Stimulated activated CD4-positive, alpha-beta T cell treated with anti-CD3 and anti-CD28 coated beads, Interleukin-4, amount 100 ng/mL, for 48 hours (primary cell): ENCODE data around the gene ANGEL1.

ENCODE experiments used
- DNase-seq, 2 donors: peaks; one replicate each; pipeline ENCODE4 v3.0.0-alpha.2; 2020; ENCODE audit warnings: low read depth in 2 of 2

The ANGEL1 gene

DNA sequence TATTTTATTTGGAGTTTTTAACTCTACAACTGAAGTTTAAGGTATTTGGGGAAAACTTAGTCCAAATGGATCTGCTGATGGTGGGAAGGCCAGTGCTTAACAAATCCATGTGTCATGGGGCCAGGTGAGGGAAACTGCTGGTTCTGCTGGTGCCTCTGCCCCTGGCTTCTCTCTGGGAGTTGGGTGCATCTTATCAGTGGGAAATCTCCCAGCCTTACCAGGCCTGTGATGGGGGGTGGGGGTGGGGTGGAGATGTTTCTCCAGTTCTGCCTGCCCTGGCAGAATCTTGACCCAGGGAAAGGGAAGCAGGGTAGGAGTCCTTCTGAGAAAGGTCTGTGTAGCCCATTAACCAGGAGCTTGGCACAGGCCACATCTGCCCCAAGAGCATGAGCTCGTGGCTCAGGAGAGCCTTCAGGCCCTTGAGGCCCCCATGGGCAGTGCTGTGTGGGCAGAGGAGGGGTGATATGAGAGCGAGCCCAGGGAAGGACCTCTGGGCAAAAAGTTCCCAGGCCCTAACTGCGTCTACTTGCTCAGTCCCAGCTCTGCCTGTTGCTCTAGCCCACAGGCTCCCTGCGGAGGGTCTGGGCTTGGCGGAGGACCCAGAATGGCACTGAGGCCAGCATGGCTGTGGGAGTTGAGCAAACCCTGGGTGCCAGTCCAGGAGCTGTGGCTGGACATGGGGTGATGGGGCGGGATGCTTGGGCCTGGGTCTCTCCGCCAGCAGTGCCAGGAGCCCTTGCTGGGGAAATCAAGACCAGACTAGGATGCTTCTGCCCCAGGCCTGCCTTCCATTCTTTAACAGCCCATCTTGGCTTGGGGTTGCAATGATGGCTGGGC lies 33.2 kb downstream of the ANGEL1 start:
- DNase-seq: no peak

DNA sequence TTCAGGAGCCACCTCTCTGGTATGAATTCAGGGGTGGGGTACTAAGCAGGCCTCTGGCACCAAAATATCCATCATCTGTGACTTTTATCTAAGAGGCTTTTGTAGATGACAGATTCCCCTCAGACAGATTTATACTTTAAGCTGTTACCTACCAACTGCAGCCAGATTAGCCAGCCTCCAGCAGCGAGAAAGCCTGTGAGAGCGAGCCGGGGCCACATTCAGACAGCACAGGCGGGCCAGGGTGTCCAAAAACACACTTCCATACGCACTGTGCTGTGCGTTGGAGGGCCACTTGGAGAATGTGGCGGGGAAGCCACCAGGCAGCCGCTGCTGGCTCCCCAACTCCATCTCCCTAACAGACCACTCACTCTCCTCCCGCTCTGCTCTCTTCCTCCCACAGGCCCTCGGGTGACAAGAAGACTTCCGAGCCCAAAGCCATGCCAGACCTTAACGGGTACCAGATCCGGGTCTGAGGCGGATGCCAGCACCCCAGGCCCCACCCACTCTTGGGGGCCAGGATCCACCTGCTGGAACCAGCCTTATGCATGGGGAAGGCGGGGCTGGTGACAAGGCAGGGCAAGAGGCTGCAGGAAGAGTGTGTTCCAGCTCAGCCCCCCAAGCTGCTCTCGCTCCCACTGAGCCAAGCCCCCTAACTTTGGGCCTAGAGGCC lies 34.0 kb downstream of the ANGEL1 start:
- no peak for DNase-seq

GRCh38 chr14:76777721-76778120 lies 35.0 kb downstream of the ANGEL1 start:
- no peak for DNase-seq

GRCh38 chr14:76776428-76777251 lies 36.0 kb downstream of the ANGEL1 start:
- DNase-seq: no peak

GRCh38 chr14:76775695-76776427 lies 36.8 kb downstream of the ANGEL1 start:
- DNase-seq: no peak

GRCh38 chr14:76774821-76775694 lies 37.6 kb downstream of the ANGEL1 start:
- DNase-seq: no peak

- DNase-seq: no peak
These were observed 38.5 kb downstream of the ANGEL1 start for GRCh38 chr14:76773956-76774820.

GRCh38 chr14:76773188-76773885 lies 39.3 kb downstream of the ANGEL1 start:
- DNase-seq: no peak

DNA sequence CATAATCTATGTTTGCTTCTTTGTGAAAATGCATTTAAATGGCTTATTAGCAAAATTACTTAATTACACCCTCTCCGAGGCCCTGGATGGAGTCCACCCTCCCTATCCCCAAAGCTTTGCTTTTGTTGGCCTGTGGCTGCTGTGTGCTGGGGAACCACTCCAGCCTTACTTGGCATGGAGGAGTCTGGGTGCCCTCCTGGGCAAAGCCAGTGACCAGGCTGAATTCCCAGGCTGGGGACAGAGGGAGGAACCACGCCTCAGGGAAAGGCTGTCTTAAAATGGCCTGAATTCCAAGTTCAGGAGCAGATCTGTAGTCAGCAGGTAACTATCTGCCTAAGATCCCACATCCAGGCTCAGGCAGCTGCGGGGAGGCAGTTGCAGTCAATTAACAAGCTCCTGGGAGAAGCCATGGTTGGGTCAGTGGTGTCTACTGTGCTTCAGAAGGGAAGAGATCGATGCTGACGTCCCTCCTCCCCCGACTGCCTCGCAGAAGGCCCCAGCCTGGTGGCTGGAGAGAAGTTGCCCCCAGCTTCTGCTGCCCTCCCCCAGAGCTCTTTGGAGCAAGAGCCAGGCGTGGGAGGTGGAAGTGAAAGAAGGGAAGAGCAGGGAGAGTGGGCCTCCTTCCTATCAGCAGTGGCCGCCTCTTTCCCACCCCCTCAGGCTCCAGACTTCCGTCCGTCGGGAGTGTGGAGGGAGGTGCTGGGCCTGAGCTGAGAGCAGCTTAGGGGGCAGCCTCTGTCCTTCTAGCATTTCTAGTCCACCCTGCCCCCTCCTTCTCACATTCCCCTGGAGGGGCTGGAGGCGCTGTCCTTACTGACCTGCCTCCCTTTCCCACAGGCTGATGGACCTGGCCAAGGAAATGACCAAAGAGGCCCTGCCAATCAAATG lies 40.1 kb downstream of the ANGEL1 start:
- no peak for DNase-seq

- no peak for DNase-seq
These were observed 41.2 kb downstream of the ANGEL1 start for GRCh38 chr14:76771437-76771980.

DNA sequence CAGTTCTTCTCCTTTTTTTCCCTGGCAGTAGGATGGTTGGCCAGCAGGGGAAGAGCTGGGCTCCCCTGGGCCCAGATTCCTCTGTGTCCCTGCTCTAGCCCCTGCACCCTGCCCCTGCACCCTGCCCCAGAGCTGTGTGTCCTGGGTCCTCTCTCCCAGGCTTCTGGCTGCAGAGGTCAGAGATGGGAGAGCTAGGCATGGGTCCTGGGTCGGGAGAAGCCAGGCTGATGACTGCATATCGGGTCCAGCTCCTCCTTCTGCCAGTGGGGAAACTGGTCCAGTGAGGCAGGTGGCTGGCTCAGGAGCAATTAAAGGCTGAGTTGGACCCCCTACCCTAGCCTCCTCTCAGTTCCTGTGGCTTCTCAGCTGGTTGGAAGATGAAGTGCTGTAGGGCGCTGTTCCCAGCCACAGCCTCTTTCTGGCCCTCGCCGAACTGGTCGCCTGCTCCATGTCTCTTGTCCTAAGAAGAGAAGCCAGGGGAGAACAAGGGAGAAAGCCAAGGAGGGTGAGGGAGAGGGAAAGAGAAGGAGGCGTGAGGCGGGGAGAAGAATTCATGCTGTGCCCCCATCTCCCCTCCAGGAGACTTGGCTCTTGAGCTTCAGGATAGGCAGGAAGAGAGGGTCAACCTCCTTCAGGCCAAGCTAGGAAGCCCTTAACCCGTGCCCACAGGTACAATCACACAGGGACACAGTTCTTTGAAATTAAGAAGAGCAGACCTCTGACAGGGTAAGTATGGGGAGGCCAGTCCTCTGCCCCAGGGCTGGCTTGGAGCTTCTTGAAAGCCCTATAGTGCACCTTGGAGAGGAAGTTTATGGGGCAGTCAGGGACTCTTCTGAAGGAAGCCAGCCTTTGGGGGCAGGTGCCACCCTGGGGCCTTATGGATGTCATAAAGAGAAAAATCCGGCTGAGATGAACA lies 41.9 kb downstream of the ANGEL1 start:
- no peak for DNase-seq

DNA sequence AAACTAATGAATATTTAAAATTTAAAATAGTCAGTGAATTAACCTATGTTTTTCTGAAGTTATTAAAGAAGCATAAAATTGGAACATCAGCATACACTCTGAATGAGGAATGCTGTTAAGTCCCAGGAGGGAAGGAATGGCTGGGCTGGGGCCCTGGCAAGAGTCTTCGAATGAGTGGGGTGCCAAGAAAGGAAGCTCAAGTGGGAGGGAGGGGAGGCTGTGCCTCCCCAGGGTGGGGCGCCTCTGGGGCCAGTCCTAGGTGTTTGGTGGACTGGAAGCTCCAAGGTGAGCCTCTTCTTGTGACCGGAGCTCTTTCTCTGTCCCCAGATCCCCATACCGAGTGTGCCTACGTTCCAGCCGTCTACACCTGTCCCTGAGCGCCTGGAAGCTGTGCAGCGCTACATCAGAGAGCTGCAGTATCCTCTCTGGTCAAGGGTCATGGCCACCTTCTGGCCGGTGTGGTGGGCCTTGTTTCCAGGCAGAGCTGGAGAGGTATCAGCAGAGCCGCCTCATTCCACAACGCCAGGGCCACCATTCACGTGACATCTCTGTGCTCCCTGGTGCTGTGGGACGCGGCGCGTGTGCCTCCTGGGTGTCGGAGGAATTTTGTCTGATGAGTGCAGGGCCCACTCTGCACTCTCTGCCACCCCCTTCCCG lies 42.9 kb downstream of the ANGEL1 start:
- no peak for DNase-seq

DNA sequence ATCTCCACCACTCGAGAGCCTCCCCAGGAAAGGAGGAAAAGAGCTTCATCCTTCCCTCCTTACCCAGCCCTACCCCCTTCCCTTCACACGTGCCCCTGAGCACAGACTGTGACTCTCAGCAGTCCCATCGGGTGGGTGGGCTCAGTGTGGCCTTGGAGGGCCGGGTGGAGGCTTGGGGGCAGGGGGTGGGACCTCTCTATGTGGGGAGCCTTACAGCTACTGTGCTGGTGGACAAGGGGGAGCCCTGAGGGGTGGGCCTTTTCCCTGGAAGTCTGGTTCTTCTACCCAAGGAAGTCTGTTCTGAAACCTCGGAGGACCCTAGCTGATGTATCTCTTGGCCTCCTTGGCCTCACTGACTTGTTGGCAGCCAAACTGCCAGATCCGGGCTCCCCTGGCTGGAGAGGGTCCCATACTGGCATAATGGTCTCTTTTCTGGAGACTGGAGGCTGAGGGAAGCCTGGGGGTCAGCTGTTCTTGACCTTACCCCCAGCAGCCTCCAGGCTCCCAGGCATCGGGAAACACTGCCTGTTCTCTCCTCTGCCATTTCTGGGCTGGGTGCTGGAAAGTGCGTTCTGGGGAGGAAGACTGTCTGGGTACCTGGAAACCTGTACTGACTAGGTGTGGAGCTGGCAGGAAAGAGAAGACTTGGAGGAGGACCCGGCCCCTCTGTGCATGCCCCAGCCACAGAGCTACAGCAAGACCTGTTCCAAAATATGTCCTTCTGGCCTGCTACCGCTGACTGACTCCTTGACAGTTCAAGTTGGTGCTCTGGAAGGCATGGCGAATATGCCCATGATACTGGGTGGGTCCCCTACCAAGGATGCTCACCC lies 43.8 kb downstream of the ANGEL1 start:
- DNase-seq: no peak

- peak; percentile 26 to 57 for DNase-seq
These were observed 44.7 kb downstream of the ANGEL1 start for GRCh38 chr14:76767681-76768656.
